B cell (primary cell): ENCODE data around the gene ZRANB1. TPM values are rescaled to one million over a fixed set of nuclear protein-coding genes. Genes with fewer than 3 reads are reported as not detected.

Experiments used
- ATAC-seq: fragments of 200-7000 bp; cut with Tn5 transposase; one replicate; pipeline ENCODE4 v1.10.0; 2021; ENCODE audit warnings: low read depth, mild to moderate bottlenecking, moderate number of reproducible peaks, moderate library complexity
- CTCF ChIA-PET: fragments of 350-600 bp; sonication (Branson Sonifier 250); formaldehyde crosslinking; loops from one replicate; lab custom pipeline; 2021; ENCODE audit warnings: antibody characterized with exemption, inconsistent platforms; lab: Charles Lee
- POLR2A ChIA-PET: fragments of 350-600 bp; sonication (Branson Sonifier 250); formaldehyde crosslinking; loops from one replicate; lab custom pipeline; 2021; ENCODE audit warnings: antibody characterized with exemption; lab: Charles Lee
- DNase-seq: peaks from one replicate; pipeline ENCODE4 v3.0.0; 2013
- H2AFZ ChIP-seq: 2 replicates; pipeline ENCODE4 v1.6.1; 2012; ENCODE audit warnings: mild to moderate bottlenecking, low read depth, low read length; ENCODE audit not compliant: insufficient read depth, poor library complexity, severe bottlenecking
- H3K27ac ChIP-seq, 2 donors: 1 replicate in 1 of 2; 2 replicates in 1 of 2; pipeline ENCODE4 v1.5.1; 2012 to 2013; ENCODE audit warnings: low read length in 2 of 2, mild to moderate bottlenecking in 2 of 2, moderate library complexity in 1 of 2
- H3K27me3 ChIP-seq, 4 experiments: fragments of 200-600 bp in 1 of 4; sonication (generic) in 1 of 4; replicated peaks in 1 of 4; 1 replicate in 2 of 4; 2 replicates in 2 of 4; pipeline versions ENCODE4 v1.6.1 to v1.7.0; 2013 to 2016; ENCODE audit warnings: low read length in 3 of 4, mild to moderate bottlenecking in 2 of 4, mixed read lengths in 1 of 4, moderate library complexity in 1 of 4; ENCODE audit not compliant: insufficient read depth in 4 of 4, control insufficient read depth in 3 of 4; ENCODE audit errors: control extremely low read depth in 1 of 4
- H3K36me3 ChIP-seq, 2 experiments: replicated peaks in 1 of 2; 1 replicate in 1 of 2; 2 replicates in 1 of 2; pipeline versions ENCODE4 v1.6.1 to v1.7.1; 2013; ENCODE audit warnings: low read length in 1 of 2; ENCODE audit not compliant: insufficient read depth in 2 of 2, control insufficient read depth in 1 of 2; ENCODE audit errors: control extremely low read depth in 1 of 2, extremely low read depth in 1 of 2
- H3K4me1 ChIP-seq, 2 donors: fragments of 200-600 bp in 1 of 2; sonication (generic) in 1 of 2; 1 replicate in 1 of 2; 2 replicates in 1 of 2; pipeline versions ENCODE4 v1.5.1 to v1.6.1; 2013 to 2017; ENCODE audit warnings: low read length in 2 of 2; ENCODE audit not compliant: control insufficient read depth in 2 of 2, insufficient read depth in 2 of 2
- H3K4me2 ChIP-seq: replicated peaks from 2 replicates; pipeline ENCODE3; 2012; ENCODE audit warnings: mild to moderate bottlenecking, low read depth, low read length; ENCODE audit not compliant: poor library complexity, severe bottlenecking
- H3K4me3 ChIP-seq, 5 experiments: fragments of 200-600 bp in 1 of 5; sonication (generic) in 1 of 5; 1 replicate in 3 of 5; 2 replicates in 2 of 5; pipeline versions ENCODE4 v1.5.1 to v1.7.0; 2011 to 2016; ENCODE audit warnings: low read length in 4 of 5, mild to moderate bottlenecking in 4 of 5, low read depth in 2 of 5, control low read depth in 1 of 5, moderate library complexity in 1 of 5; ENCODE audit not compliant: insufficient read depth in 1 of 5; ENCODE audit errors: control extremely low read depth in 1 of 5, extremely low read depth in 1 of 5
- H3K79me2 ChIP-seq: fragments of 200-600 bp; sonication (generic); one replicate; pipeline ENCODE4 v1.6.0; 2016; ENCODE audit warnings: low read length; ENCODE audit not compliant: control insufficient read depth, insufficient read depth
- H3K9ac ChIP-seq: fragments of 200-600 bp; sonication (generic); 2 replicates; pipeline ENCODE4 v1.6.1; 2017; ENCODE audit warnings: mild to moderate bottlenecking, low read length, moderate library complexity
- H3K9me3 ChIP-seq, 3 donors: one replicate each; pipeline versions ENCODE4 v1.6.1 to v1.7.1; 2013; ENCODE audit warnings: low read length in 2 of 3; ENCODE audit not compliant: control insufficient read depth in 2 of 3, insufficient read depth in 1 of 3; ENCODE audit errors: control extremely low read depth in 1 of 3
- H4K20me1 ChIP-seq: 2 replicates; pipeline ENCODE4 v1.6.0; 2012; ENCODE audit warnings: mild to moderate bottlenecking, low read length; ENCODE audit not compliant: insufficient read depth, control insufficient read depth, poor library complexity, severe bottlenecking
- H3K27ac Mint-ChIP-seq: one replicate; pipeline ENCODE4 v1.8.0; 2021; ENCODE audit warnings: mixed read lengths
- H3K27me3 Mint-ChIP-seq: one replicate; pipeline ENCODE4 v1.8.0; 2021; ENCODE audit warnings: mixed read lengths
- H3K4me1 Mint-ChIP-seq: one replicate; pipeline ENCODE4 v1.8.0; 2021; ENCODE audit warnings: mixed read lengths
- H3K4me3 Mint-ChIP-seq: one replicate; pipeline ENCODE4 v1.8.0; 2021; ENCODE audit warnings: mixed read lengths
- H3K9me3 Mint-ChIP-seq: one replicate; pipeline ENCODE4 v1.8.0; 2022; ENCODE audit warnings: mixed read lengths; ENCODE audit not compliant: insufficient read depth
- EZH2 ChIP-seq: IDR thresholded peaks from 2 replicates; pipeline ENCODE4 v1.6.1; 2012; ENCODE audit warnings: borderline replicate concordance, low read depth, mild to moderate bottlenecking, moderate library complexity, low read length; ENCODE audit not compliant: insufficient read depth, poor library complexity, severe bottlenecking
- WGBS: methylation state at CpG from one replicate; pipeline ENCODE4 v1.1.5; 2013; ENCODE audit warnings: missing lambda C conversion rate; ENCODE audit not compliant: insufficient coverage; 5-methylcytosine and 5-hydroxymethylcytosine counted together
- intact Hi-C: fragments of 100-400 bp; cut with micrococcal nuclease; formaldehyde crosslinking; loops from one replicate; pipeline ENCODE4 v1.10.0; 2022
- polyA plus RNA-seq: library from polyadenylated mRNA; depleted of rRNA; stranded (reverse); fragments of >200 nt; gene quantifications from 2 replicates; pipeline ENCODE4 v1.2.3, GENCODE V29; 2012
- total RNA-seq, 2 donors: library from RNA; stranded (reverse); fragments of 120-200 nt in 1 of 2; gene quantifications; 1 replicate in 1 of 2; 2 replicates in 1 of 2; pipeline versions ENCODE4 v1.2.3 to v1.2.4, GENCODE V29; 2013 to 2022
- TF ChIP-seq, protein P1 (sequence below): fragments of 200-600 bp; IDR thresholded peaks from one replicate; pipeline ENCODE4 v1.8.0; 2022; ENCODE audit warnings: antibody characterized with exemption, mild to moderate bottlenecking

The ZRANB1 gene
- total and polyA plus RNA-seq, 2 donors (not counting 1 experiment from before 2014, with no cell fraction given) = 6.5 to 28.0 TPM

- H3K4me3 Mint-ChIP-seq = no peak overlapping the region
- POLR2A ChIA-PET = no interaction called here
- Histone ChIP-seq H2AFZ (no peak overlapping the region), H3K27ac (no peak overlapping the region), H3K4me3 (no peak overlapping the region), H3K9me3 (no peaks in the 10 kb centered on the region), H3K4me2 (no peak overlapping the region), H3K36me3 (peaks cover 0 to 37% of the 10 kb centered on the region in 2 experiments), H3K27me3 (no peaks in the 10 kb centered on the region), H3K4me1 (no peaks in the 10 kb centered on the region), H3K79me2 (peaks cover 4% of the 10 kb centered on the region), H4K20me1 (no peaks in the 10 kb centered on the region), H3K9ac (no peak overlapping the region)
- no peaks in the 10 kb centered on the region for H3K9me3 Mint-ChIP-seq
- no peak overlapping the region for H3K27ac Mint-ChIP-seq
- H3K27me3 Mint-ChIP-seq = no peaks in the 10 kb centered on the region
- no peak for DNase-seq
- peaks cover 4% of the 10 kb centered on the region for H3K4me1 Mint-ChIP-seq
- intact Hi-C loops = no loop called here
- CTCF ChIA-PET = no interaction called here
- no peak for ATAC-seq
- 100% methylated on average over 1 of the region's 3 CpGs for WGBS
- no peak for TF ChIP-seq EZH2
- TF ChIP-seq, protein P1, sequence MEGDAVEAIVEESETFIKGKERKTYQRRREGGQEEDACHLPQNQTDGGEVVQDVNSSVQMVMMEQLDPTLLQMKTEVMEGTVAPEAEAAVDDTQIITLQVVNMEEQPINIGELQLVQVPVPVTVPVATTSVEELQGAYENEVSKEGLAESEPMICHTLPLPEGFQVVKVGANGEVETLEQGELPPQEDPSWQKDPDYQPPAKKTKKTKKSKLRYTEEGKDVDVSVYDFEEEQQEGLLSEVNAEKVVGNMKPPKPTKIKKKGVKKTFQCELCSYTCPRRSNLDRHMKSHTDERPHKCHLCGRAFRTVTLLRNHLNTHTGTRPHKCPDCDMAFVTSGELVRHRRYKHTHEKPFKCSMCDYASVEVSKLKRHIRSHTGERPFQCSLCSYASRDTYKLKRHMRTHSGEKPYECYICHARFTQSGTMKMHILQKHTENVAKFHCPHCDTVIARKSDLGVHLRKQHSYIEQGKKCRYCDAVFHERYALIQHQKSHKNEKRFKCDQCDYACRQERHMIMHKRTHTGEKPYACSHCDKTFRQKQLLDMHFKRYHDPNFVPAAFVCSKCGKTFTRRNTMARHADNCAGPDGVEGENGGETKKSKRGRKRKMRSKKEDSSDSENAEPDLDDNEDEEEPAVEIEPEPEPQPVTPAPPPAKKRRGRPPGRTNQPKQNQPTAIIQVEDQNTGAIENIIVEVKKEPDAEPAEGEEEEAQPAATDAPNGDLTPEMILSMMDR = no peak
Measured at GRCh38 chr10:124977161-124977560, 35.2 kb downstream of the ZRANB1 start.

DNA sequence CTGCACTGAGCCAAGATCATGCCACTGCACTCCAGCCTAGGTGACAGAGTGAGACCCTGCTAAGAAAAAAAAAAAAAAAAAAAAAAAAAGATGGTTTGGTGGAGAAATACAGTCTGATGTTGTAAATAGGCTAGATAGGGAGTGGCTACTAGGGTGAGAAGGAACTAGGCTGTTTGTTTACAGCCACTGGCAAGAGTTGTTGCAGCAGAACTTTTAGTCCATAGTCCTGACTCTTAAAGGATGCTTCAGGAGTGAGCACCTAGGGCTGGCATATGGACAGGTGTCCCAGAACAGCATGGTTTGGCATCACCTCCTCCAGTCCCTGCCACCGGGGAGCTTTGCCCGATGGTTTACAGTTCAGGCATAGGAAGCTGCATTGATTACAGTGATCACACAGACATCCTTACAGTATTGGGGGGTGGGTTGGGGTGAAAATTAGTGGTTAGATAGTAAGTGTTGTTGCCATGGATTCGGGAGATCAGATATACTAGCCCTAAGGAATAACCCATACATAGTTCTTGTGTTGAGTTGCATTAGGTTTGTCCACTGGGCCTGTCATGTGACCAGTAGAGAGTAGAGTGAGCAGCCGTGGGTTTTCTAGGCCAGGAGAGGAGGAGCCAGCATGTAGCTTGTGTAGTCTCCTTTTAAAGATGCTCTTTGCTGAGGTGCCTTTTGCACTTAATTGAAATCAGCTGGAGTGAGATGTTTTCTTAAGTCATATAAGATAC is 35.9 kb downstream of the ZRANB1 start:
- no peak overlapping the region for H3K4me2 ChIP-seq
- ChIA-PET POLR2A (no interaction called here), CTCF (no interaction called here)
- no peak overlapping the region for H3K9ac ChIP-seq
- no peaks in the 10 kb centered on the region for H3K27me3 Mint-ChIP-seq
- no peaks in the 10 kb centered on the region for H3K27me3 ChIP-seq
- H3K36me3 ChIP-seq = peaks cover 0 to 43% of the 10 kb centered on the region in 2 experiments
- ATAC-seq (no peak), DNase-seq (no peak)
- H3K4me1 ChIP-seq = no peaks in the 10 kb centered on the region
- no peaks in the 10 kb centered on the region for H3K9me3 ChIP-seq
- no peak overlapping the region for H3K27ac Mint-ChIP-seq
- H3K27ac ChIP-seq = no peak overlapping the region
- intact Hi-C loops = no loop called here
- no peak overlapping the region for H3K4me3 Mint-ChIP-seq
- H3K4me3 ChIP-seq = no peak overlapping the region
- no peak overlapping the region for H2AFZ ChIP-seq
- peaks cover 4% of the 10 kb centered on the region for H3K79me2 ChIP-seq
- H3K9me3 Mint-ChIP-seq = no peaks in the 10 kb centered on the region
- peaks cover 4% of the 10 kb centered on the region for H3K4me1 Mint-ChIP-seq
- 100% methylated on average over 2 of the region's 4 CpGs for WGBS
- TF ChIP-seq EZH2 = no peak
- TF ChIP-seq, protein P1 = no peak
- no peaks in the 10 kb centered on the region for H4K20me1 ChIP-seq
